HepG2 (cell line): Measurements from ENCODE around the gene CALHM5. TPM values are rescaled to one million over a fixed set of nuclear protein-coding genes. Genes with fewer than 3 reads are reported as not detected.

Experiments used
- ATAC-seq: fragments of 200-7000 bp; cut with Tn5 transposase; 3 replicates; pipeline ENCODE4 v1.9.1; 2020; ENCODE audit warnings: mild to moderate bottlenecking, moderate library complexity
- BruUV-seq: library from RNA; stranded (reverse); fragments of 400-500 nt; replicated peaks from 2 replicates; lab custom pipeline; 2021; lab: Mats Ljungman, UMichigan
- CTCF ChIA-PET: fragments of 300-600 bp; formaldehyde crosslinking; extraction: SDS; loops from one replicate; lab custom pipeline; 2021; ENCODE audit warnings: low total read pairs, inconsistent platforms, low intra/inter-chr PET ratio; lab: Yijun Ruan, JAX
- POLR2A ChIA-PET: fragments of 350-600 bp; sonication (Branson Sonifier 250); formaldehyde crosslinking; loops from one replicate; lab custom pipeline; 2020; ENCODE audit warnings: antibody characterized with exemption, inconsistent platforms; lab: Yijun Ruan, JAX
- DNase-seq: peaks from one replicate; pipeline ENCODE4 v3.0.0-alpha.2; 2015; ENCODE audit warnings: low spot score
- FAIRE-seq: peaks from 3 replicates; lab custom pipeline; 2011; peaks lifted over from hg19 to GRCh38; lab: Jason Lieb, UNC
- H2AFZ ChIP-seq: one replicate; pipeline ENCODE4 v1.6.1; 2011; ENCODE audit warnings: low read length, inconsistent platforms
- H3K27ac ChIP-seq: fragments of 300-600 bp; 3 replicates; pipeline ENCODE4 v1.8.0; 2011; ENCODE audit warnings: mixed run types, mild to moderate bottlenecking, mixed read lengths, low read length, inconsistent platforms; ENCODE audit not compliant: insufficient read depth; ENCODE audit errors: extremely low read length
- H3K27me3 ChIP-seq, 2 experiments: fragments of 200-600 bp in 1 of 2; 2 replicates in 1 of 2; 3 replicates in 1 of 2; pipeline versions ENCODE4 v1.6.0 to v1.8.0; 2011; ENCODE audit warnings: low read length in 2 of 2, mild to moderate bottlenecking in 2 of 2, moderate library complexity in 2 of 2, inconsistent platforms in 1 of 2; ENCODE audit not compliant: insufficient read depth in 2 of 2, control insufficient read depth in 1 of 2
- H3K36me3 ChIP-seq, 2 experiments: fragments of 200-600 bp in 1 of 2; replicated peaks in 1 of 2; 2 replicates in 1 of 2; 3 replicates in 1 of 2; pipeline versions ENCODE4 v1.5.1 to v1.8.0; 2011; ENCODE audit warnings: low read length in 2 of 2, inconsistent platforms in 1 of 2; ENCODE audit not compliant: insufficient read depth in 2 of 2, control insufficient read depth in 1 of 2
- H3K4me1 ChIP-seq: 2 replicates; pipeline ENCODE4 v1.5.1; 2012; ENCODE audit warnings: low read length, inconsistent platforms; ENCODE audit not compliant: insufficient read depth
- H3K4me2 ChIP-seq: 2 replicates; pipeline ENCODE4 v1.6.0; 2011; ENCODE audit warnings: low read depth, low read length, inconsistent platforms
- H3K4me3 ChIP-seq, 3 experiments: fragments of 200-600 bp in 1 of 3; sonication (generic), shearing (Covaris generic) in 1 of 3; replicated peaks in 1 of 3; 2 replicates each; pipeline ENCODE4 v1.5.1; 2011 to 2016; ENCODE audit warnings: low read length in 3 of 3, inconsistent platforms in 2 of 3, low read depth in 2 of 3, mild to moderate bottlenecking in 2 of 3, control low read depth in 1 of 3, mixed read lengths in 1 of 3; ENCODE audit not compliant: insufficient read depth in 1 of 3
- H3K79me2 ChIP-seq: one replicate; pipeline ENCODE4 v1.6.1; 2011; ENCODE audit warnings: low read length, inconsistent platforms; ENCODE audit not compliant: insufficient read depth
- H3K9ac ChIP-seq: 2 replicates; pipeline ENCODE4 v1.6.0; 2011; ENCODE audit warnings: mild to moderate bottlenecking, low read depth, low read length, inconsistent platforms; ENCODE audit not compliant: insufficient read depth
- H3K9me3 ChIP-seq: 2 replicates; pipeline ENCODE4 v1.5.1; 2012; ENCODE audit warnings: mild to moderate bottlenecking, low read length
- H4K20me1 ChIP-seq: 2 replicates; pipeline ENCODE4 v1.6.0; 2011; ENCODE audit warnings: inconsistent platforms, mild to moderate bottlenecking, low read length, moderate library complexity; ENCODE audit not compliant: insufficient read depth
- MAFF ChIP-seq: IDR thresholded peaks from 2 replicates; pipeline ENCODE4 v1.6.1; 2011; ENCODE audit warnings: low read depth, low read length, improper control_type of control experiment
- MAFK ChIP-seq, 2 experiments: IDR thresholded peaks in 1 of 2; conservative IDR thresholded peaks in 1 of 2; 2 replicates each; pipeline ENCODE4 v1.6.1; 2011; ENCODE audit warnings: improper control_type of control experiment in 2 of 2, low read length in 2 of 2
- PAWR ChIP-seq: sonication (generic); formaldehyde crosslinking; IDR thresholded peaks from 2 replicates; pipeline ENCODE4 v1.4.0; 2020; ENCODE audit warnings: missing genetic modification reagents, mild to moderate bottlenecking, borderline replicate concordance
- PHF20 ChIP-seq: sonication (generic); formaldehyde crosslinking; IDR thresholded peaks from 2 replicates; pipeline ENCODE4 v1.5.0; 2020; ENCODE audit warnings: mild to moderate bottlenecking, missing genetic modification reagents
- STAT5B ChIP-seq: sonication (generic); formaldehyde crosslinking; IDR thresholded peaks from 2 replicates; pipeline ENCODE4 v1.4.0; 2020; ENCODE audit warnings: missing genetic modification reagents
- TBX3 ChIP-seq: fragments of 450-650 bp; IDR thresholded peaks from 2 replicates; pipeline ENCODE4 v1.6.1; 2017; ENCODE audit warnings: antibody characterized with exemption, mild to moderate bottlenecking, inconsistent platforms, borderline replicate concordance
- ZBTB20 ChIP-seq: sonication (generic); formaldehyde crosslinking; IDR thresholded peaks from 2 replicates; pipeline ENCODE4 v1.8.1; 2023; ENCODE audit warnings: missing genetic modification reagents, low read depth, mild to moderate bottlenecking, borderline replicate concordance
- ZFP36L2 ChIP-seq: sonication (generic); formaldehyde crosslinking; IDR thresholded peaks from 2 replicates; pipeline ENCODE4 v1.4.0; 2020; ENCODE audit warnings: missing genetic modification reagents
- ZFP82 ChIP-seq: sonication (generic); formaldehyde crosslinking; IDR thresholded peaks from 2 replicates; pipeline ENCODE4 v1.5.1; 2020; ENCODE audit warnings: mild to moderate bottlenecking, missing genetic modification reagents, borderline replicate concordance
- ZNF33A ChIP-seq: sonication (generic); formaldehyde crosslinking; IDR thresholded peaks from 2 replicates; pipeline ENCODE4 v1.5.1; 2020; ENCODE audit warnings: missing genetic modification reagents, mild to moderate bottlenecking, moderate library complexity, borderline replicate concordance
- ZNF567 ChIP-seq: sonication (generic); formaldehyde crosslinking; IDR thresholded peaks from 2 replicates; pipeline ENCODE4 v1.8.1; 2023; ENCODE audit warnings: mild to moderate bottlenecking, missing genetic modification reagents, borderline replicate concordance
- ZNF768 ChIP-seq: sonication (generic); formaldehyde crosslinking; IDR thresholded peaks from 2 replicates; pipeline ENCODE4 v1.4.0; 2020; ENCODE audit warnings: missing genetic modification reagents
- whole genome bisulfite sequencing: methylation state at CpG from one replicate; pipeline ENCODE4 v1.1.6; 2017; ENCODE audit warnings: low lambda C conversion rate; 5-methylcytosine and 5-hydroxymethylcytosine counted together
- in situ Hi-C: cut with HindIII; loops from 2 replicates; pipeline ENCODE4 v1.10.0; 2017; ENCODE audit warnings: low pct_unique_long_range_greater_than_20kb; ENCODE audit not compliant: extremely low pct_ligation_motif_present
- intact Hi-C: fragments of 100-400 bp; cut with micrococcal nuclease; formaldehyde crosslinking; loops from one replicate; pipeline ENCODE4 v1.10.0; 2022; ENCODE audit not compliant: unreplicated experiment
- polyA plus RNA-seq, 8 experiments: library from polyadenylated mRNA; depleted of rRNA in 3 of 8; stranded (reverse) in 7 of 8; unstranded in 1 of 8; fragments of >200 nt; fragmentation: Illumina TruSeq in 4 of 8; extraction: Trizol in 4 of 8; gene quantifications; 2 replicates each; pipeline versions ENCODE4 v1.2.1 to v1.2.3, GENCODE V29; 2011 to 2016; ENCODE audit warnings: low read depth in 4 of 8, missing spikeins in 1 of 8, mixed read lengths in 1 of 8; ENCODE audit not compliant: insufficient read depth in 1 of 8
- total RNA-seq, 5 experiments: library from RNA; depleted of rRNA; stranded (reverse); fragments of >200 nt; fragmentation: Illumina TruSeq; extraction: Trizol; gene quantifications; 2 replicates each; pipeline ENCODE4 v1.2.3, GENCODE V29; 2016; ENCODE audit warnings: low read depth in 1 of 5
- TF ChIP-seq, protein P1 (sequence below): sonication (generic); formaldehyde crosslinking; IDR thresholded peaks from 2 replicates; pipeline ENCODE4 v1.5.0; 2020; ENCODE audit warnings: mild to moderate bottlenecking, missing genetic modification reagents, borderline replicate concordance
- TF ChIP-seq, protein P2 (sequence below): sonication (generic); formaldehyde crosslinking; IDR thresholded peaks from 2 replicates; pipeline ENCODE4 v1.5.1; 2020; ENCODE audit warnings: mild to moderate bottlenecking, missing genetic modification reagents, moderate library complexity
- TF ChIP-seq, protein P3 (sequence below): sonication (generic); formaldehyde crosslinking; IDR thresholded peaks from 2 replicates; pipeline ENCODE4 v1.4.0; 2020; ENCODE audit warnings: missing genetic modification reagents

Gene CALHM5
- total and polyA plus RNA-seq, 2 of the 13 experiments (the other 11 are each of a cell fraction or from before 2014, with no cell fraction given): not detected

DNA sequence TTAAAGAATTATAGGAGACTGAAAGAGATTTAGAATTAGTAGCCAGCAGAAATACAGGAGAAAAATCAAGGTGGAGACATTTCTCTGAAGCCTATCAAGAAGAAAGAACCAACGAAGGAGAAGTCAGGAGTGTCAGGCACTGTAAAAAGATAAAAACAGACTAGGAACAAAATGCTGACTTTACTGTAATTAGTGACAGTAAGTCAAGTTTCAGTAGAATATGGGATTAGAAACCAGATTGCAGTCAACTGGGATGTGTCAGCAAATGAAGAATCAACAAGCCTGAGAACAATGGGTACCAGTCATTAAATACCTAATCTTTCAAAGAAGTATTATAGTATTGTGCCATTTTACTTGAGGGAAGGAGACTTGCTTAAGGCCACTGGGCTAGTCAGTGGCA, 28.7 kb upstream of the CALHM5 start:
- POLR2A ChIA-PET: no interaction called here
- intact Hi-C loops: no loop called here
- peaks cover 0 to 11% of the 10 kb centered on the region in 2 experiments; a peak in 3 of 5 replicates for H3K27me3 ChIP-seq
- H4K20me1 ChIP-seq: no peaks in the 10 kb centered on the region
- H2AFZ ChIP-seq: no peak overlapping the region
- WGBS: 0% methylated on average over 1 of the region's 1 CpG
- no TSS peak for BruUV-seq
- H3K9me3 ChIP-seq: no peaks in the 10 kb centered on the region
- ATAC-seq: no peak
- H3K79me2 ChIP-seq: no peaks in the 10 kb centered on the region
- no peak overlapping the region for H3K27ac ChIP-seq
- no peak overlapping the region for H3K4me2 ChIP-seq
- CTCF ChIA-PET: no interaction called here
- no peak overlapping the region for H3K4me3 ChIP-seq
- no peak for FAIRE-seq
- no peak for DNase-seq
- no peak overlapping the region for H3K9ac ChIP-seq
- in situ Hi-C loops: no loop called here
- no peaks in the 10 kb centered on the region for H3K36me3 ChIP-seq
- TF ChIP-seq MAFK (conservative IDR thresholded peaks at IDR 0.05 in 1 of 2, IDR thresholded peaks at IDR 0.05 in 1 of 2; ENCODE audit: low read length in 2 of 2) (peak; percentile 76 to 85), PAWR (CRISPR knock-in tag) (no peak), ZNF33A (CRISPR knock-in tag) (no peak), MAFF (peak; percentile 84), ZBTB20 (CRISPR knock-in tag) (no peak)
- no peaks in the 10 kb centered on the region for H3K4me1 ChIP-seq

DNA sequence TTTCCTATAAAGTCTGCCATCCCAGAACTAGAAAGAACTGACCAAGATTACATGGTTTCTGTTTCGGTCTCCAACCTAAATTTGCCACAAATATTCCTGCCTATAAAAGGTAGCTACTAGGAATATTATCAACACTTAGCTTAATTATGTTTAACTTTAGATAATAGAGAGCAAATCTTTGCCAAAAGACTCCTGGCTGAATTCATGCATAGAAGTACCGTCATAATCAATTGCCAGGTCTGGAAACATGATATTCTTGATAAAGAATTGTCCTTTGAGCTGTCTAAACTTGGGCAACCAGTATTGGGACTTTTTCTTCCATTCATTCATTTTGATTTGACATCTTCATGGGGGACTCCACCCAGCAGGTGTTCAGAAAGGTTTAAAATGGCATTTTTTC, 27.8 kb upstream of the CALHM5 start:
- POLR2A ChIA-PET: no interaction called here
- TF ChIP-seq, protein P1, sequence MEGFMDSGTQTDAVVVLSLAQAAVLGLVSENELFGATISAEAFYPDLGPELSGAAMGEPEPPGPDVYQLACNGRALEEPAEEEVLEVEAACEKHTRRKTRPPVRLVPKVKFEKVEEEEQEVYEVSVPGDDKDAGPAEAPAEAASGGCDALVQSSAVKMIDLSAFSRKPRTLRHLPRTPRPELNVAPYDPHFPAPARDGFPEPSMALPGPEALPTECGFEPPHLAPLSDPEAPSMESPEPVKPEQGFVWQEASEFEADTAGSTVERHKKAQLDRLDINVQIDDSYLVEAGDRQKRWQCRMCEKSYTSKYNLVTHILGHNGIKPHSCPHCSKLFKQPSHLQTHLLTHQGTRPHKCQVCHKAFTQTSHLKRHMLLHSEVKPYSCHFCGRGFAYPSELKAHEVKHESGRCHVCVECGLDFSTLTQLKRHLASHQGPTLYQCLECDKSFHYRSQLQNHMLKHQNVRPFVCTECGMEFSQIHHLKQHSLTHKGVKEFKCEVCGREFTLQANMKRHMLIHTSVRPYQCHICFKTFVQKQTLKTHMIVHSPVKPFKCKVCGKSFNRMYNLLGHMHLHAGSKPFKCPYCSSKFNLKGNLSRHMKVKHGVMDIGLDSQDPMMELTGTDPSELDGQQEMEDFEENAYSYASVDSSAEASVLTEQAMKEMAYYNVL (CRISPR knock-in tag): no peak
- TF ChIP-seq, protein P2, sequence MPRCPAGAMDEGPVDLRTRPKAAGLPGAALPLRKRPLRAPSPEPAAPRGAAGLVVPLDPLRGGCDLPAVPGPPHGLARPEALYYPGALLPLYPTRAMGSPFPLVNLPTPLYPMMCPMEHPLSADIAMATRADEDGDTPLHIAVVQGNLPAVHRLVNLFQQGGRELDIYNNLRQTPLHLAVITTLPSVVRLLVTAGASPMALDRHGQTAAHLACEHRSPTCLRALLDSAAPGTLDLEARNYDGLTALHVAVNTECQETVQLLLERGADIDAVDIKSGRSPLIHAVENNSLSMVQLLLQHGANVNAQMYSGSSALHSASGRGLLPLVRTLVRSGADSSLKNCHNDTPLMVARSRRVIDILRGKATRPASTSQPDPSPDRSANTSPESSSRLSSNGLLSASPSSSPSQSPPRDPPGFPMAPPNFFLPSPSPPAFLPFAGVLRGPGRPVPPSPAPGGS: no peak
- TF ChIP-seq, protein P3, sequence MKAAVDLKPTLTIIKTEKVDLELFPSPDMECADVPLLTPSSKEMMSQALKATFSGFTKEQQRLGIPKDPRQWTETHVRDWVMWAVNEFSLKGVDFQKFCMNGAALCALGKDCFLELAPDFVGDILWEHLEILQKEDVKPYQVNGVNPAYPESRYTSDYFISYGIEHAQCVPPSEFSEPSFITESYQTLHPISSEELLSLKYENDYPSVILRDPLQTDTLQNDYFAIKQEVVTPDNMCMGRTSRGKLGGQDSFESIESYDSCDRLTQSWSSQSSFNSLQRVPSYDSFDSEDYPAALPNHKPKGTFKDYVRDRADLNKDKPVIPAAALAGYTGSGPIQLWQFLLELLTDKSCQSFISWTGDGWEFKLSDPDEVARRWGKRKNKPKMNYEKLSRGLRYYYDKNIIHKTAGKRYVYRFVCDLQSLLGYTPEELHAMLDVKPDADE: no peak
- no peak for TF ChIP-seq TBX3
- no peak for TF ChIP-seq ZNF768
- TF ChIP-seq ZNF567 (CRISPR knock-in tag): no peak
- TF ChIP-seq ZFP36L2 (CRISPR knock-in tag): no peak
- no peak for TF ChIP-seq STAT5B
- TF ChIP-seq PHF20: no peak
- TF ChIP-seq ZFP82 (CRISPR knock-in tag): no peak

More for the DNA sequence above, 27.8 kb upstream of the CALHM5 start:
- BruUV-seq: no TSS peak
- ATAC-seq: no peak
- CTCF ChIA-PET: no interaction called here
- Histone ChIP-seq H3K27me3 (peaks cover 0 to 11% of the 10 kb centered on the region in 2 experiments; a peak in 3 of 5 replicates), H3K4me1 (no peaks in the 10 kb centered on the region), H3K4me2 (no peak overlapping the region), H3K9me3 (no peaks in the 10 kb centered on the region), H2AFZ (no peak overlapping the region), H3K4me3 (no peak overlapping the region), H3K9ac (no peak overlapping the region), H3K27ac (no peak overlapping the region), H4K20me1 (no peaks in the 10 kb centered on the region), H3K79me2 (no peaks in the 10 kb centered on the region), H3K36me3 (no peaks in the 10 kb centered on the region)
- DNase-seq: no peak
- in situ Hi-C loops (no loop called here), intact Hi-C loops (no loop called here)
- no peak for FAIRE-seq
- 3% methylated on average over 2 of the region's 2 CpGs for WGBS
